GM23338 (cell line): Measurements from ENCODE around the gene KIAA0753. TPM values are rescaled to one million over a fixed set of nuclear protein-coding genes. Genes with fewer than 3 reads are reported as not detected.

Experiments
- ATAC-seq: fragments of 200-7000 bp; cut with Tn5 transposase; 3 replicates; pipeline ENCODE4 v1.9.1; 2020
- DNase-seq: peaks from one replicate; pipeline ENCODE4 v3.0.0-alpha.2; 2015; ENCODE audit warnings: low spot score
- H2AFZ ChIP-seq: fragments of 200-600 bp; sonication (generic); 2 replicates; pipeline ENCODE4 v1.8.0; 2016; ENCODE audit warnings: antibody characterized with exemption, mild to moderate bottlenecking, moderate library complexity
- H3F3A ChIP-seq: fragments of 200-600 bp; sonication (generic); replicated peaks from 2 replicates; pipeline ENCODE4 v1.8.0; 2017; ENCODE audit warnings: antibody characterized with exemption, mixed run types, low read depth
- H3K27ac ChIP-seq: fragments of 200-600 bp; sonication (generic); 2 replicates; pipeline ENCODE4 v1.6.1; 2016; ENCODE audit warnings: low read depth
- H3K27me3 ChIP-seq: fragments of 200-600 bp; sonication (generic); 2 replicates; pipeline ENCODE4 v1.8.0; 2016; ENCODE audit warnings: mild to moderate bottlenecking, mixed run types, moderate library complexity; ENCODE audit not compliant: insufficient read depth
- H3K36me3 ChIP-seq: fragments of 200-600 bp; sonication (generic); 2 replicates; pipeline ENCODE4 v1.8.0; 2016; ENCODE audit warnings: mild to moderate bottlenecking; ENCODE audit not compliant: insufficient read depth
- H3K4me1 ChIP-seq: fragments of 200-600 bp; sonication (generic); 2 replicates; pipeline ENCODE4 v1.8.0; 2016; ENCODE audit warnings: mild to moderate bottlenecking, moderate library complexity; ENCODE audit not compliant: insufficient read depth
- H3K4me2 ChIP-seq: fragments of 200-600 bp; sonication (generic); 2 replicates; pipeline ENCODE4 v1.7.1; 2017; ENCODE audit warnings: mixed run types
- H3K4me3 ChIP-seq: fragments of 200-600 bp; sonication (generic); 2 replicates; pipeline ENCODE4 v1.6.1; 2016; ENCODE audit warnings: mixed run types
- H3K79me2 ChIP-seq: fragments of 200-600 bp; sonication (generic); replicated peaks from 2 replicates; pipeline ENCODE4 v1.8.0; 2017; ENCODE audit warnings: mild to moderate bottlenecking; ENCODE audit not compliant: insufficient read depth
- H3K9me2 ChIP-seq: fragments of 200-600 bp; sonication (generic); 2 replicates; pipeline ENCODE4 v1.8.0; 2017; ENCODE audit not compliant: insufficient read depth
- H4K20me1 ChIP-seq: fragments of 200-600 bp; sonication (generic); replicated peaks from 2 replicates; pipeline ENCODE4 v1.8.0; 2017; ENCODE audit warnings: mild to moderate bottlenecking; ENCODE audit not compliant: insufficient read depth
- H3K27ac Mint-ChIP-seq: 2 replicates; pipeline ENCODE4 v1.8.0; 2020; ENCODE audit warnings: inconsistent platforms, mild to moderate bottlenecking, moderate library complexity, mixed read lengths
- H3K27me3 Mint-ChIP-seq: 3 replicates; pipeline ENCODE4 v1.8.0; 2022; ENCODE audit warnings: low read depth, mild to moderate bottlenecking, moderate library complexity, mixed read lengths, inconsistent platforms; ENCODE audit not compliant: insufficient read depth, poor library complexity
- H3K36me3 Mint-ChIP-seq: 3 replicates; pipeline ENCODE4 v1.8.0; 2021; ENCODE audit warnings: low read depth, mild to moderate bottlenecking, inconsistent platforms, moderate library complexity, mixed read lengths
- H3K4me1 Mint-ChIP-seq: 3 replicates; pipeline ENCODE4 v1.8.0; 2020; ENCODE audit warnings: mild to moderate bottlenecking, inconsistent platforms, mixed read lengths
- H3K4me3 Mint-ChIP-seq: 3 replicates; pipeline ENCODE4 v1.8.0; 2021; ENCODE audit warnings: moderate library complexity, mild to moderate bottlenecking, inconsistent platforms, mixed read lengths
- H3K9me3 Mint-ChIP-seq: 3 replicates; pipeline ENCODE4 v1.8.0; 2020; ENCODE audit warnings: moderate library complexity, mild to moderate bottlenecking, inconsistent platforms, mixed read lengths
- CREB1 ChIP-seq: fragments of 250-450 bp; sonication (Bioruptor Pico); IDR thresholded peaks from 2 replicates; pipeline ENCODE4 v1.5.0; 2020; ENCODE audit warnings: low read depth, mild to moderate bottlenecking, moderate library complexity
- EZH2 ChIP-seq: fragments of 200-600 bp; sonication (generic); IDR thresholded peaks from one replicate; pipeline ENCODE4 v1.8.0; 2017; ENCODE audit warnings: antibody characterized with exemption, mild to moderate bottlenecking, low read depth; ENCODE audit not compliant: unreplicated experiment
- EZH2phosphoT487 ChIP-seq: fragments of 200-600 bp; sonication (generic); IDR thresholded peaks from one replicate; pipeline ENCODE4 v1.8.1; 2018; ENCODE audit warnings: antibody characterized with exemption; ENCODE audit not compliant: unreplicated experiment
- JUNB ChIP-seq: IDR thresholded peaks from one replicate; pipeline ENCODE4 v1.6.1; 2016; ENCODE audit warnings: antibody characterized with exemption; ENCODE audit not compliant: unreplicated experiment
- NANOG ChIP-seq: IDR thresholded peaks from 2 replicates; pipeline ENCODE4 v1.6.1; 2016; ENCODE audit warnings: antibody characterized with exemption, borderline replicate concordance
- POLR2AphosphoS5 ChIP-seq: IDR thresholded peaks from 2 replicates; pipeline ENCODE4 v1.6.1; 2016; ENCODE audit warnings: antibody characterized with exemption, low read depth
- STAT1 ChIP-seq: IDR thresholded peaks from one replicate; pipeline ENCODE4 v1.6.1; 2016; ENCODE audit warnings: antibody characterized with exemption; ENCODE audit not compliant: unreplicated experiment
- ZNF114 ChIP-seq: fragments of 250-450 bp; sonication (Bioruptor Pico); IDR thresholded peaks from 2 replicates; pipeline ENCODE4 v1.5.0; 2020; ENCODE audit warnings: mild to moderate bottlenecking, moderate library complexity
- ZNF331 ChIP-seq: fragments of 250-450 bp; sonication (Bioruptor Pico); IDR thresholded peaks from 2 replicates; pipeline ENCODE4 v1.5.0; 2020; ENCODE audit warnings: low read depth, mild to moderate bottlenecking, moderate library complexity
- ZNF462 ChIP-seq: fragments of 250-450 bp; sonication (Bioruptor Pico); IDR thresholded peaks from 2 replicates; pipeline ENCODE4 v1.5.0; 2020; ENCODE audit warnings: mild to moderate bottlenecking, moderate library complexity
- polyA plus RNA-seq: library from polyadenylated mRNA; unstranded; fragments of >200 nt; fragmentation: Nextera tagmentation; extraction: Ambion mirVana; gene quantifications from 2 replicates; pipeline ENCODE4 v1.2.1, GENCODE V29; 2016
- total RNA-seq: library from RNA; depleted of rRNA; stranded (reverse); fragments of >200 nt; shearing (Covaris generic); gene quantifications from 2 replicates; pipeline ENCODE4 v1.2.3, GENCODE V29; 2014
- TF ChIP-seq, protein P1 (sequence below): IDR thresholded peaks from one replicate; pipeline ENCODE4 v1.6.1; 2018; ENCODE audit warnings: antibody characterized with exemption; ENCODE audit not compliant: unreplicated experiment

KIAA0753 gene
- total and polyA plus RNA-seq, 2 experiments from 2014 or later = 6.0 to 27.8 TPM

GRCh38 chr17:6578491-6578890 is 62.0 kb downstream of the KIAA0753 start:
- no peaks in the 10 kb centered on the region for H3K9me2 ChIP-seq
- no peaks in the 10 kb centered on the region; the same call in 1 of the 2 replicates for H4K20me1 ChIP-seq
- H3K36me3 Mint-ChIP-seq = peaks cover 53% of the 10 kb centered on the region
- H3K4me1 Mint-ChIP-seq = peaks cover 29% of the 10 kb centered on the region
- H3K27ac ChIP-seq = 0 out of 2 replicates have a peak overlapping the region, but pooled peaks have one; percentile 73
- ATAC-seq = no peak
- no peak overlapping the region for H3K4me3 Mint-ChIP-seq
- H3K4me2 ChIP-seq = no peak overlapping the region
- peaks cover 10% of the 10 kb centered on the region; the same call in 1 of the 2 replicates for H3K4me1 ChIP-seq
- H3K9me3 Mint-ChIP-seq = peaks cover 15% of the 10 kb centered on the region
- TF ChIP-seq POLR2AphosphoS5 (no peak), NANOG (no peak), EZH2phosphoT487 (no peak), EZH2 (no peak)
- no peaks in the 10 kb centered on the region for H3K27me3 ChIP-seq
- no peak overlapping the region for H3K4me3 ChIP-seq
- H3K79me2 ChIP-seq = no peaks in the 10 kb centered on the region
- H3K27ac Mint-ChIP-seq = peak overlapping the region; percentile 88; the same call in 1 of the 2 replicates
- 0 out of 2 replicates have a peak, but pooled peaks cover 18% of the 10 kb centered on the region for H3K36me3 ChIP-seq
- no peak for DNase-seq
- H3F3A ChIP-seq = no peaks in the 10 kb centered on the region
- no peaks in the 10 kb centered on the region for H3K27me3 Mint-ChIP-seq
- H2AFZ ChIP-seq = no peak overlapping the region

- Histone ChIP-seq H2AFZ (no peak overlapping the region), H3K9me2 (no peaks in the 10 kb centered on the region), H3K79me2 (no peaks in the 10 kb centered on the region), H3K27ac (no peak overlapping the region), H3K36me3 (0 out of 2 replicates have a peak, but pooled peaks cover 12% of the 10 kb centered on the region), H3K4me1 (peaks cover 10% of the 10 kb centered on the region; the same call in 1 of the 2 replicates), H3K27me3 (no peaks in the 10 kb centered on the region), H3F3A (no peaks in the 10 kb centered on the region), H4K20me1 (no peaks in the 10 kb centered on the region; the same call in 1 of the 2 replicates), H3K4me3 (no peak overlapping the region), H3K4me2 (no peak overlapping the region)
- peaks cover 8% of the 10 kb centered on the region; the same call in 2 of the 3 replicates for H3K9me3 Mint-ChIP-seq
- H3K4me3 Mint-ChIP-seq = no peak overlapping the region
- peaks cover 29% of the 10 kb centered on the region for H3K4me1 Mint-ChIP-seq
- H3K27me3 Mint-ChIP-seq = peaks cover under 1% of the 10 kb centered on the region
- peaks cover 46% of the 10 kb centered on the region for H3K36me3 Mint-ChIP-seq
- ATAC-seq (peak; percentile 49), DNase-seq (peak; percentile 49)
- H3K27ac Mint-ChIP-seq = 0 out of 2 replicates have a peak overlapping the region, but pooled peaks have one; percentile 22
- TF ChIP-seq NANOG (no peak), EZH2 (no peak), JUNB (no peak), ZNF114 (CRISPR knock-in tag) (no peak), ZNF462 (CRISPR knock-in tag) (no peak), ZNF331 (CRISPR knock-in tag) (no peak), CREB1 (no peak), STAT1 (no peak)
- TF ChIP-seq, protein P1, sequence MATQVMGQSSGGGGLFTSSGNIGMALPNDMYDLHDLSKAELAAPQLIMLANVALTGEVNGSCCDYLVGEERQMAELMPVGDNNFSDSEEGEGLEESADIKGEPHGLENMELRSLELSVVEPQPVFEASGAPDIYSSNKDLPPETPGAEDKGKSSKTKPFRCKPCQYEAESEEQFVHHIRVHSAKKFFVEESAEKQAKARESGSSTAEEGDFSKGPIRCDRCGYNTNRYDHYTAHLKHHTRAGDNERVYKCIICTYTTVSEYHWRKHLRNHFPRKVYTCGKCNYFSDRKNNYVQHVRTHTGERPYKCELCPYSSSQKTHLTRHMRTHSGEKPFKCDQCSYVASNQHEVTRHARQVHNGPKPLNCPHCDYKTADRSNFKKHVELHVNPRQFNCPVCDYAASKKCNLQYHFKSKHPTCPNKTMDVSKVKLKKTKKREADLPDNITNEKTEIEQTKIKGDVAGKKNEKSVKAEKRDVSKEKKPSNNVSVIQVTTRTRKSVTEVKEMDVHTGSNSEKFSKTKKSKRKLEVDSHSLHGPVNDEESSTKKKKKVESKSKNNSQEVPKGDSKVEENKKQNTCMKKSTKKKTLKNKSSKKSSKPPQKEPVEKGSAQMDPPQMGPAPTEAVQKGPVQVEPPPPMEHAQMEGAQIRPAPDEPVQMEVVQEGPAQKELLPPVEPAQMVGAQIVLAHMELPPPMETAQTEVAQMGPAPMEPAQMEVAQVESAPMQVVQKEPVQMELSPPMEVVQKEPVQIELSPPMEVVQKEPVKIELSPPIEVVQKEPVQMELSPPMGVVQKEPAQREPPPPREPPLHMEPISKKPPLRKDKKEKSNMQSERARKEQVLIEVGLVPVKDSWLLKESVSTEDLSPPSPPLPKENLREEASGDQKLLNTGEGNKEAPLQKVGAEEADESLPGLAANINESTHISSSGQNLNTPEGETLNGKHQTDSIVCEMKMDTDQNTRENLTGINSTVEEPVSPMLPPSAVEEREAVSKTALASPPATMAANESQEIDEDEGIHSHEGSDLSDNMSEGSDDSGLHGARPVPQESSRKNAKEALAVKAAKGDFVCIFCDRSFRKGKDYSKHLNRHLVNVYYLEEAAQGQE = no peak
These were observed 62.7 kb downstream of the KIAA0753 start for GRCh38 chr17:6577686-6578263.
